ENCODE results near the gene PLPPR1. TPM values are rescaled to one million over a fixed set of nuclear protein-coding genes. Genes with fewer than 3 reads are reported as not detected.

PLPPR1 gene
- total and polyA plus RNA-seq, 2 donors (not counting 3 experiments of a cell fraction or from before 2014, with no cell fraction given): 0.18 to 0.50 TPM

DNA sequence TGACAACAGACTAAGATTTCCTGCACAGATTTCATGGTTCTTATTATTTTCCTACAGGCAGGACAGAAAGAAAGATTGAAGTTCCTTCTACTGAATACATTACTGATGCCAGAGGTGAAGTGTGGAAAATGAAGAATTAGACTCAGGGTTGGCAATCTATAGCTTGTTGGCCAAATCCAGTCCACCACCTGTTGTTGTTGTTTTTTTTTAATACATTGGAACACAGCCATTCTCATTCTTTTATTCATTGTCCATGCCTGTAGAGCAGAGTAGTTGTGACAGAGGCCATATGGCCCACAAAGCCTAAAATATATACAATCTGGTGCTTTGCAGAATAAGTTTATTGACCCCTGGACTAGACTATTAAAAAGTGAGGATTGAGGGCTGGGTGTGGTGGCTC, 5.8 kb upstream of the PLPPR1 start:
- intact Hi-C loops (cut with micrococcal nuclease): no loop called here
- no peak overlapping the region for H3K9ac ChIP-seq (replicated peaks; ENCODE audit: extremely low read depth, insufficient read depth, low read length)

DNA sequence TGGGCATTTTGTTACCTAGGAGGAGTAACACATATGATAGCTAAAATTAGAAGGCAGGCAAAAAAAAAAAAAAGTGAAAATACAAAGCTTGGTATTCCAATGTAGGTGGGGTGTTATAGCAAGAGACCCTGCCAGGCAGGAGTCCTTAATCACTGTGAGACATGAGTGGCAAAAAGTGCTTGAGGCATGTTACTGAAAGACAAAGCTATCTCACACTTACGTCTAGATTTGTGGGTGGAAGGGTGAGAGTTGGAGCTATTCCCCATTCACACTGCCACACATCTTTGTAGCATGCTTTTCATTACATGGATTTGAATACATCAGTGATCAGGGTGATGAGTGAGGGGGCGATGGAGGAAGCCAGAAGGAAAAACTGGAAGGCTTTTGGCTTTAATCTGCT, 2.6 kb upstream of the PLPPR1 start:
- intact Hi-C loops (cut with micrococcal nuclease): no loop called here
- Histone ChIP-seq H3K27me3 (ENCODE audit: control insufficient read depth in 2 of 2, insufficient read depth in 2 of 2, low read length in 2 of 2) (peaks cover 22 to 44% of the 10 kb centered on the region in 2 experiments), H3K9me1 (replicated peaks; ENCODE audit: control insufficient read depth, extremely low read depth, insufficient read depth, low read length) (no peaks in the 10 kb centered on the region), H2AFZ (ENCODE audit: low read depth, low read length) (no peak overlapping the region), H3K4me2 (ENCODE audit: insufficient read depth, low read length) (no peak overlapping the region), H3K9ac (replicated peaks; ENCODE audit: extremely low read depth, insufficient read depth, low read length) (no peak overlapping the region), H3K4me3 (replicated peaks in 1 of 3; ENCODE audit: insufficient read depth in 1 of 3, low read depth in 1 of 3, low read length in 3 of 3) (no peak overlapping the region), H3K36me3 (ENCODE audit: control insufficient read depth in 2 of 2, extremely low read depth in 1 of 2, insufficient read depth in 2 of 2, low read length in 2 of 2) (no peaks in the 10 kb centered on the region), H3K27ac (ENCODE audit: insufficient read depth, low read depth, low read length) (no peak overlapping the region), H3K9me3 (replicated peaks; ENCODE audit: control insufficient read depth, insufficient read depth, low read length) (no peaks in the 10 kb centered on the region), H3K4me1 (ENCODE audit: control insufficient read depth, extremely low read depth, insufficient read depth, low read length) (no peaks in the 10 kb centered on the region), H4K20me1 (replicated peaks; ENCODE audit: control insufficient read depth, extremely low read depth, insufficient read depth, low read length) (no peaks in the 10 kb centered on the region), H3K79me2 (ENCODE audit: control insufficient read depth, insufficient read depth, low read length) (no peaks in the 10 kb centered on the region)
- TF ChIP-seq MAX (IDR thresholded peaks at IDR 0.05; ENCODE audit: insufficient read depth, insufficient read length) (no peak), MYC (IDR thresholded peaks at IDR 0.05; ENCODE audit: low read depth, low read length) (no peak), POLR2AphosphoS5 (IDR thresholded peaks at IDR 0.05; ENCODE audit: insufficient read depth, low read depth, low read length) (no peak), POLR2A (IDR thresholded peaks at IDR 0.05; ENCODE audit: low read depth, low read length) (no peak), EZH2 (IDR thresholded peaks at IDR 0.05; ENCODE audit: borderline replicate concordance, low read depth, low read length, severe bottlenecking) (no peak), GATA2 (IDR thresholded peaks at IDR 0.05; ENCODE audit: insufficient read depth, insufficient read length, low read depth, low read length) (no peak), FOS (IDR thresholded peaks at IDR 0.05; ENCODE audit: borderline replicate concordance, insufficient read depth, low read length) (no peak), JUN (IDR thresholded peaks at IDR 0.05; ENCODE audit: borderline replicate concordance, insufficient read depth, insufficient read length, low read depth) (no peak)
- TF ChIP-seq, protein P1, sequence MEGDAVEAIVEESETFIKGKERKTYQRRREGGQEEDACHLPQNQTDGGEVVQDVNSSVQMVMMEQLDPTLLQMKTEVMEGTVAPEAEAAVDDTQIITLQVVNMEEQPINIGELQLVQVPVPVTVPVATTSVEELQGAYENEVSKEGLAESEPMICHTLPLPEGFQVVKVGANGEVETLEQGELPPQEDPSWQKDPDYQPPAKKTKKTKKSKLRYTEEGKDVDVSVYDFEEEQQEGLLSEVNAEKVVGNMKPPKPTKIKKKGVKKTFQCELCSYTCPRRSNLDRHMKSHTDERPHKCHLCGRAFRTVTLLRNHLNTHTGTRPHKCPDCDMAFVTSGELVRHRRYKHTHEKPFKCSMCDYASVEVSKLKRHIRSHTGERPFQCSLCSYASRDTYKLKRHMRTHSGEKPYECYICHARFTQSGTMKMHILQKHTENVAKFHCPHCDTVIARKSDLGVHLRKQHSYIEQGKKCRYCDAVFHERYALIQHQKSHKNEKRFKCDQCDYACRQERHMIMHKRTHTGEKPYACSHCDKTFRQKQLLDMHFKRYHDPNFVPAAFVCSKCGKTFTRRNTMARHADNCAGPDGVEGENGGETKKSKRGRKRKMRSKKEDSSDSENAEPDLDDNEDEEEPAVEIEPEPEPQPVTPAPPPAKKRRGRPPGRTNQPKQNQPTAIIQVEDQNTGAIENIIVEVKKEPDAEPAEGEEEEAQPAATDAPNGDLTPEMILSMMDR (IDR thresholded peaks at IDR 0.05; ENCODE audit: extremely low read depth in 1 of 2, insufficient read depth in 1 of 2, low read depth in 1 of 2, low read length in 2 of 2): no peak
- no TSS peak for BruUV-seq (replicated peaks)
- DNase-seq (ENCODE audit: low read depth, low spot score): no peak
- dilution Hi-C loops (cut with MboI; ENCODE audit: extremely low pct_ligation_motif_present, low sequenced_read_pairs): no loop called here
- POLR2A ChIA-PET: no interaction called here
- CTCF ChIA-PET: interaction anchor here (1.0 to 2.2 kb wide), 3 partner anchors 13 to 311 kb away, joined by 3 to 10 read pairs (median 5); no protein-coding TSS in a partner anchor
- no peak for FAIRE-seq

More for the DNA sequence above, 5.8 kb upstream of the PLPPR1 start:
- dilution Hi-C loops (cut with MboI; ENCODE audit: extremely low pct_ligation_motif_present, low sequenced_read_pairs): no loop called here
- no peak overlapping the region for H2AFZ ChIP-seq (ENCODE audit: low read depth, low read length)
- FAIRE-seq: no peak
- POLR2A ChIA-PET: no interaction called here
- H4K20me1 ChIP-seq (replicated peaks; ENCODE audit: control insufficient read depth, extremely low read depth, insufficient read depth, low read length): no peaks in the 10 kb centered on the region
- TF ChIP-seq POLR2A (IDR thresholded peaks at IDR 0.05; ENCODE audit: low read depth, low read length) (no peak), MYC (IDR thresholded peaks at IDR 0.05; ENCODE audit: low read depth, low read length) (no peak), POLR2AphosphoS5 (IDR thresholded peaks at IDR 0.05; ENCODE audit: insufficient read depth, low read depth, low read length) (no peak), MAX (IDR thresholded peaks at IDR 0.05; ENCODE audit: insufficient read depth, insufficient read length) (no peak), GATA2 (IDR thresholded peaks at IDR 0.05; ENCODE audit: insufficient read depth, insufficient read length, low read depth, low read length) (no peak), FOS (IDR thresholded peaks at IDR 0.05; ENCODE audit: borderline replicate concordance, insufficient read depth, low read length) (no peak), EZH2 (IDR thresholded peaks at IDR 0.05; ENCODE audit: borderline replicate concordance, low read depth, low read length, severe bottlenecking) (no peak)
- no peak overlapping the region for H3K4me3 ChIP-seq (replicated peaks in 1 of 3; ENCODE audit: insufficient read depth in 1 of 3, low read depth in 1 of 3, low read length in 3 of 3)
- no peaks in the 10 kb centered on the region for H3K4me1 ChIP-seq (ENCODE audit: control insufficient read depth, extremely low read depth, insufficient read depth, low read length)
- H3K36me3 ChIP-seq (ENCODE audit: control insufficient read depth in 2 of 2, extremely low read depth in 1 of 2, insufficient read depth in 2 of 2, low read length in 2 of 2): no peaks in the 10 kb centered on the region
- no peak for DNase-seq (ENCODE audit: low read depth, low spot score)
- H3K79me2 ChIP-seq (ENCODE audit: control insufficient read depth, insufficient read depth, low read length): no peaks in the 10 kb centered on the region
- H3K27me3 ChIP-seq (ENCODE audit: control insufficient read depth in 2 of 2, insufficient read depth in 2 of 2, low read length in 2 of 2): peaks cover 8 to 17% of the 10 kb centered on the region in 2 experiments
- no peak overlapping the region for H3K27ac ChIP-seq (ENCODE audit: insufficient read depth, low read depth, low read length)
- CTCF ChIA-PET: interaction anchor here (1.4 kb wide), 1 partner anchor 96 kb away, joined by 3 read pairs; no protein-coding TSS in a partner anchor
- no peak overlapping the region for H3K4me2 ChIP-seq (ENCODE audit: insufficient read depth, low read length)
- H3K9me3 ChIP-seq (replicated peaks; ENCODE audit: control insufficient read depth, insufficient read depth, low read length): no peaks in the 10 kb centered on the region
- no peaks in the 10 kb centered on the region for H3K9me1 ChIP-seq (replicated peaks; ENCODE audit: control insufficient read depth, extremely low read depth, insufficient read depth, low read length)
- BruUV-seq (replicated peaks): no TSS peak
